A549 (cell line): ENCODE measurements around the gene DCAF8. TPM values are rescaled to one million over a fixed set of nuclear protein-coding genes. Genes with fewer than 3 reads are reported as not detected.

Source experiments
- ATAC-seq, 2 experiments: fragments of 200-7000 bp in 1 of 2; fragments of >200 bp in 1 of 2; cut with Nextera tagmentation in 1 of 2; cut with Tn5 transposase in 1 of 2; 3 replicates each; pipeline versions ENCODE4 v1.8.0 to v1.9.1; 2018 to 2020; ENCODE audit warnings: mild to moderate bottlenecking in 1 of 2, moderate library complexity in 1 of 2
- CTCF ChIA-PET: fragments of 300-600 bp; sonication (Branson Sonifier 250); formaldehyde crosslinking; extraction: SDS; loops from one replicate; lab custom pipeline; 2021; ENCODE audit warnings: antibody characterized with exemption, inconsistent platforms; lab: Yijun Ruan, JAX
- POLR2A ChIA-PET: fragments of 350-600 bp; formaldehyde crosslinking; extraction: SDS; loops from one replicate; lab custom pipeline; 2021; ENCODE audit warnings: antibody characterized with exemption, inconsistent platforms; lab: Yijun Ruan, JAX
- DNase-seq, 2 experiments: peaks; one replicate each; pipeline versions ENCODE4 v3.0.0 to v3.0.0-alpha.2; 2011 to 2016; ENCODE audit warnings: low read depth in 1 of 2, low spot score in 1 of 2
- FAIRE-seq: peaks from 2 replicates; lab custom pipeline; 2011; peaks lifted over from hg19 to GRCh38; lab: Jason Lieb, UNC
- H3K27ac ChIP-seq, 2 experiments: fragments of >200 bp; sonication (Bioruptor Twin); formaldehyde crosslinking; 3 replicates each; pipeline ENCODE4 v1.5.1; 2016 to 2017
- H3K4me1 ChIP-seq: fragments of >200 bp; sonication (Bioruptor Twin); formaldehyde crosslinking; 3 replicates; pipeline ENCODE4 v1.6.1; 2016
- H3K4me2 ChIP-seq: fragments of >200 bp; sonication (Bioruptor Twin); formaldehyde crosslinking; 3 replicates; pipeline ENCODE4 v1.6.1; 2016
- H3K4me3 ChIP-seq: fragments of >200 bp; sonication (Bioruptor Twin); formaldehyde crosslinking; 3 replicates; pipeline ENCODE4 v1.5.1; 2016
- H3K9me3 ChIP-seq: fragments of >200 bp; sonication (Bioruptor Twin); formaldehyde crosslinking; 3 replicates; pipeline ENCODE4 v1.6.1; 2016
- CHD4 ChIP-seq: fragments of 200-600 bp; sonication (generic); IDR thresholded peaks from 2 replicates; pipeline ENCODE4 v1.6.1; 2016; ENCODE audit warnings: antibody characterized with exemption, mild to moderate bottlenecking, borderline replicate concordance
- ESRRA ChIP-seq: fragments of 150-350 bp; IDR thresholded peaks from 2 replicates; pipeline ENCODE4 v1.6.1; 2014; ENCODE audit warnings: mild to moderate bottlenecking, low read length, borderline replicate concordance
- HDAC2 ChIP-seq: fragments of 200-600 bp; sonication (generic); IDR thresholded peaks from 2 replicates; pipeline ENCODE4 v1.6.1; 2016
- HOXA7 ChIP-seq: fragments of 250-450 bp; sonication (Bioruptor Pico); IDR thresholded peaks from 2 replicates; pipeline ENCODE4 v1.5.0; 2020; ENCODE audit warnings: mild to moderate bottlenecking, moderate library complexity
- HOXB13 ChIP-seq: fragments of 250-450 bp; sonication (Bioruptor Pico); IDR thresholded peaks from 2 replicates; pipeline ENCODE4 v1.5.0; 2020; ENCODE audit warnings: low read depth, mild to moderate bottlenecking, moderate library complexity
- KDM5A ChIP-seq: fragments of 200-600 bp; sonication (generic); IDR thresholded peaks from 2 replicates; pipeline ENCODE4 v1.6.1; 2016; ENCODE audit warnings: antibody characterized with exemption, mild to moderate bottlenecking
- MAFK ChIP-seq: fragments of 450-650 bp; IDR thresholded peaks from 2 replicates; pipeline ENCODE4 v1.6.1; 2014; ENCODE audit not compliant: partially characterized antibody
- RFX5 ChIP-seq: fragments of 450-650 bp; IDR thresholded peaks from 2 replicates; pipeline ENCODE4 v1.7.1; 2014; ENCODE audit warnings: antibody characterized with exemption, mild to moderate bottlenecking, moderate library complexity
- SMC3 ChIP-seq: fragments of >200 bp; sonication (Bioruptor Twin); formaldehyde crosslinking; IDR thresholded peaks from 3 replicates; pipeline ENCODE4 v1.6.1; 2018; ENCODE audit warnings: inconsistent platforms
- SREBF2 ChIP-seq: fragments of 450-650 bp; IDR thresholded peaks from 2 replicates; pipeline ENCODE4 v1.6.1; 2014; ENCODE audit warnings: mild to moderate bottlenecking, moderate library complexity
- TFCP2L1 ChIP-seq: fragments of 250-450 bp; sonication (Bioruptor Pico); IDR thresholded peaks from 2 replicates; pipeline ENCODE4 v1.5.0; 2021; ENCODE audit warnings: mild to moderate bottlenecking
- ZC3H11A ChIP-seq: fragments of 450-650 bp; IDR thresholded peaks from 2 replicates; pipeline ENCODE4 v1.6.1; 2014; ENCODE audit warnings: antibody characterized with exemption, mild to moderate bottlenecking
- WGBS: methylation state at CpG from one replicate; pipeline ENCODE4 v1.1.6; 2017; ENCODE audit errors: missing lambda C conversion rate; 5-methylcytosine and 5-hydroxymethylcytosine counted together
- polyA plus RNA-seq, 4 experiments: library from polyadenylated mRNA; depleted of rRNA in 3 of 4; stranded (reverse); fragments of >200 nt; fragmentation: RNase III in 1 of 4; extraction: RNeasy Plus Mini Kit Qiagen cat#74134 plus additional on column Dnase treatment in 1 of 4; gene quantifications; 2 replicates in 3 of 4; 3 replicates in 1 of 4; pipeline ENCODE4 v1.2.3, GENCODE V29; 2011 to 2017
- TF ChIP-seq, protein P1 (sequence below): fragments of 150-350 bp; IDR thresholded peaks from 2 replicates; pipeline ENCODE4 v1.6.1; 2014; ENCODE audit warnings: low read depth, mild to moderate bottlenecking, low read length
- TF ChIP-seq, protein P2 (sequence below): fragments of 250-450 bp; sonication (Bioruptor Pico); IDR thresholded peaks from 2 replicates; pipeline ENCODE4 v1.5.0; 2020; ENCODE audit warnings: low read depth, mild to moderate bottlenecking, moderate library complexity
- TF ChIP-seq, protein P3 (sequence below): fragments of 450-650 bp; IDR thresholded peaks from 2 replicates; pipeline ENCODE4 v1.6.1; 2014; ENCODE audit warnings: antibody characterized with exemption
- TF ChIP-seq, protein P4 (sequence below): fragments of 200-600 bp; sonication (generic); IDR thresholded peaks from 2 replicates; pipeline ENCODE4 v1.6.1; 2016; ENCODE audit warnings: antibody characterized with exemption, mild to moderate bottlenecking, moderate library complexity
- TF ChIP-seq, protein P5 (sequence below): fragments of >200 bp; sonication (Bioruptor Twin); formaldehyde crosslinking; IDR thresholded peaks from 3 replicates; pipeline ENCODE4 v1.5.1; 2016
- TF ChIP-seq, protein P6 (sequence below): fragments of >200 bp; sonication (Bioruptor Twin); formaldehyde crosslinking; IDR thresholded peaks from 2 replicates; pipeline ENCODE4 v1.6.1; 2016
- TF ChIP-seq, protein P7 (sequence below): fragments of 250-450 bp; sonication (Bioruptor Pico); IDR thresholded peaks from 2 replicates; pipeline ENCODE4 v1.5.0; 2021; ENCODE audit warnings: mild to moderate bottlenecking, moderate library complexity, borderline replicate concordance

Gene DCAF8
- polyA plus RNA-seq, 2 of the 4 experiments (the other 2 are of a cell fraction) = 69.8 to 113 TPM

DNA sequence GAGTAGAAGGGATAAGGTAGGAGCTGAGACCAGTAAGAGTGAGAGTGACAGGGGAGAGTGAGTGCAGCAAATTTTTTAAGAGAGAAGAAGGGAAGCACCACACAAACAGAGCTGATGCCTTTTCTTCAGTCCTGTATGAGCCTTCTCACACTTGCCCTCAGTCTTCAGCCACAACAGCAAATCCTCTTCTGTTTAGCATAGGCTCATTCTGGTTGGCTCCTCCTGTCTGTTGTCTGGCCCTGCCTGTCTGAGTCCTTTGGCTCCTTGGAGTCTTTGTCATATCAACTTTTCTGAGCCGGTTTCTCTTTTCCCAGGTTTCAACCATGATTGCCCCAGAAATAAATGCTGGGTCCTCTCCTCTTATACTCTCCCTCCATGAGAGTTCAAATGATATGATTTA is 84.7 kb downstream of the DCAF8 start (continued):
- TF ChIP-seq, protein P1, sequence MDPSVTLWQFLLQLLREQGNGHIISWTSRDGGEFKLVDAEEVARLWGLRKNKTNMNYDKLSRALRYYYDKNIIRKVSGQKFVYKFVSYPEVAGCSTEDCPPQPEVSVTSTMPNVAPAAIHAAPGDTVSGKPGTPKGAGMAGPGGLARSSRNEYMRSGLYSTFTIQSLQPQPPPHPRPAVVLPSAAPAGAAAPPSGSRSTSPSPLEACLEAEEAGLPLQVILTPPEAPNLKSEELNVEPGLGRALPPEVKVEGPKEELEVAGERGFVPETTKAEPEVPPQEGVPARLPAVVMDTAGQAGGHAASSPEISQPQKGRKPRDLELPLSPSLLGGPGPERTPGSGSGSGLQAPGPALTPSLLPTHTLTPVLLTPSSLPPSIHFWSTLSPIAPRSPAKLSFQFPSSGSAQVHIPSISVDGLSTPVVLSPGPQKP = no peak
- TF ChIP-seq RFX5 = no peak

DNA sequence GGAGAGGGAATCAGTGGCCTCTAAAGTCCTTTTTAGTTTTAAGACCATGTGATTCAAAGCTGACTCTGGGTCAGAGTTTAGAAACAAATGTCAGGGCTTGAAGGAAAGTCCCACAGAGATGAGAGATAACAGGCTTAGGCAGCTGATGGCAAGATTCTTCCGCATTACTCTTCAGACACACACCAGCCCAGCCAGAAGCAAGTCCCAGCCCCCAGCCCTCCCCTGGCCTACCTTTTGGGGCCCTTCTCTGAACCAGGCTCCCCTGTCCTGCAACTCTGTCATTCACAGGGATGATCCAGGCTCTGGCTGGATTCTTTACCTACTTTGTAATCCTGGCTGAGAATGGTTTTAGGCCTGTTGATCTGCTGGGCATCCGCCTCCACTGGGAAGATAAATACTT is 85.1 kb downstream of the DCAF8 start:
- Histone ChIP-seq H3K4me3 (no peak overlapping the region), H3K4me2 (no peak overlapping the region), H3K9me3 (no peaks in the 10 kb centered on the region), H3K4me1 (no peaks in the 10 kb centered on the region), H3K27ac (no peak overlapping the region)
- WGBS = 89% methylated on average over 2 of the region's 2 CpGs
- ChIA-PET CTCF (interaction anchor here (0.6 to 2.1 kb wide), 3 partner anchors 16 to 1011 kb away, joined by 3 to 8 read pairs (median 6); no protein-coding TSS in a partner anchor), POLR2A (no interaction called here)
- DNase-seq = no peak
- ATAC-seq = no peak
- no peak for FAIRE-seq
- no peak for TF ChIP-seq HOXA7 (CRISPR knock-in tag)
- TF ChIP-seq, protein P2, sequence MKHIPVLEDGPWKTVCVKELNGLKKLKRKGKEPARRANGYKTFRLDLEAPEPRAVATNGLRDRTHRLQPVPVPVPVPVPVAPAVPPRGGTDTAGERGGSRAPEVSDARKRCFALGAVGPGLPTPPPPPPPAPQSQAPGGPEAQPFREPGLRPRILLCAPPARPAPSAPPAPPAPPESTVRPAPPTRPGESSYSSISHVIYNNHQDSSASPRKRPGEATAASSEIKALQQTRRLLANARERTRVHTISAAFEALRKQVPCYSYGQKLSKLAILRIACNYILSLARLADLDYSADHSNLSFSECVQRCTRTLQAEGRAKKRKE = no peak
- TF ChIP-seq SREBF2 = no peak
- no peak for TF ChIP-seq ESRRA
- TF ChIP-seq HOXB13 (CRISPR knock-in tag) = no peak
- TF ChIP-seq HDAC2 = no peak
- TF ChIP-seq, protein P3, sequence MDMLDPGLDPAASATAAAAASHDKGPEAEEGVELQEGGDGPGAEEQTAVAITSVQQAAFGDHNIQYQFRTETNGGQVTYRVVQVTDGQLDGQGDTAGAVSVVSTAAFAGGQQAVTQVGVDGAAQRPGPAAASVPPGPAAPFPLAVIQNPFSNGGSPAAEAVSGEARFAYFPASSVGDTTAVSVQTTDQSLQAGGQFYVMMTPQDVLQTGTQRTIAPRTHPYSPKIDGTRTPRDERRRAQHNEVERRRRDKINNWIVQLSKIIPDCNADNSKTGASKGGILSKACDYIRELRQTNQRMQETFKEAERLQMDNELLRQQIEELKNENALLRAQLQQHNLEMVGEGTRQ = no peak

DNA sequence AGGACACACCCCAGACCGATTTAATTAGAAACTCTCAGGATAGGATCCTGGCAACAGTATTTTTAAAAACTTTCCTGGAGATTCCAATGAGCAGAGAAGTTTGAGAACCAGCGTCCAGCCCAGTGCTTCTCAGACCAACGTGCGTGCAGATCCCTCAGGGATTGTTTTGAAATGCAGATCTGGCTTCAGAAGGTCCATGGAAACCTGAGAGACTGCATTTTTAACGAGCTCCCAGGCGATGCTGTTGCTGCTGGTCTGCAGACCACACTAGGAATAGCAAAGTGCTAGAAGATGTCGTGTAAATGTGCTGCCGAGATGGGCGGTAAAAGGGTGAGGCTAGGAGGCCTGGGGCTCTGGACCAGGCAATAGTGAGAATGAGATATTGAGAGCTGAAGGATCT is 90.4 kb downstream of the DCAF8 start:
- ChIA-PET POLR2A (no interaction called here), CTCF (interaction anchor here (1.0 to 1.7 kb wide), 7 partner anchors 8 to 120 kb away, joined by 3 to 6 read pairs (median 5); no protein-coding TSS in a partner anchor)
- H3K4me3 ChIP-seq = no peak overlapping the region
- WGBS = 58% methylated on average over 9 of the region's 9 CpGs
- TF ChIP-seq MAFK = no peak
- TF ChIP-seq, protein P4, sequence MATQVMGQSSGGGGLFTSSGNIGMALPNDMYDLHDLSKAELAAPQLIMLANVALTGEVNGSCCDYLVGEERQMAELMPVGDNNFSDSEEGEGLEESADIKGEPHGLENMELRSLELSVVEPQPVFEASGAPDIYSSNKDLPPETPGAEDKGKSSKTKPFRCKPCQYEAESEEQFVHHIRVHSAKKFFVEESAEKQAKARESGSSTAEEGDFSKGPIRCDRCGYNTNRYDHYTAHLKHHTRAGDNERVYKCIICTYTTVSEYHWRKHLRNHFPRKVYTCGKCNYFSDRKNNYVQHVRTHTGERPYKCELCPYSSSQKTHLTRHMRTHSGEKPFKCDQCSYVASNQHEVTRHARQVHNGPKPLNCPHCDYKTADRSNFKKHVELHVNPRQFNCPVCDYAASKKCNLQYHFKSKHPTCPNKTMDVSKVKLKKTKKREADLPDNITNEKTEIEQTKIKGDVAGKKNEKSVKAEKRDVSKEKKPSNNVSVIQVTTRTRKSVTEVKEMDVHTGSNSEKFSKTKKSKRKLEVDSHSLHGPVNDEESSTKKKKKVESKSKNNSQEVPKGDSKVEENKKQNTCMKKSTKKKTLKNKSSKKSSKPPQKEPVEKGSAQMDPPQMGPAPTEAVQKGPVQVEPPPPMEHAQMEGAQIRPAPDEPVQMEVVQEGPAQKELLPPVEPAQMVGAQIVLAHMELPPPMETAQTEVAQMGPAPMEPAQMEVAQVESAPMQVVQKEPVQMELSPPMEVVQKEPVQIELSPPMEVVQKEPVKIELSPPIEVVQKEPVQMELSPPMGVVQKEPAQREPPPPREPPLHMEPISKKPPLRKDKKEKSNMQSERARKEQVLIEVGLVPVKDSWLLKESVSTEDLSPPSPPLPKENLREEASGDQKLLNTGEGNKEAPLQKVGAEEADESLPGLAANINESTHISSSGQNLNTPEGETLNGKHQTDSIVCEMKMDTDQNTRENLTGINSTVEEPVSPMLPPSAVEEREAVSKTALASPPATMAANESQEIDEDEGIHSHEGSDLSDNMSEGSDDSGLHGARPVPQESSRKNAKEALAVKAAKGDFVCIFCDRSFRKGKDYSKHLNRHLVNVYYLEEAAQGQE = no peak
- no peak for TF ChIP-seq KDM5A
- no peaks in the 10 kb centered on the region for H3K9me3 ChIP-seq
- no peak overlapping the region for H3K4me2 ChIP-seq
- ATAC-seq (no peak), FAIRE-seq (no peak), DNase-seq (no peak)
- H3K4me1 ChIP-seq = no peaks in the 10 kb centered on the region
- H3K27ac ChIP-seq = no peak overlapping the region

DNA sequence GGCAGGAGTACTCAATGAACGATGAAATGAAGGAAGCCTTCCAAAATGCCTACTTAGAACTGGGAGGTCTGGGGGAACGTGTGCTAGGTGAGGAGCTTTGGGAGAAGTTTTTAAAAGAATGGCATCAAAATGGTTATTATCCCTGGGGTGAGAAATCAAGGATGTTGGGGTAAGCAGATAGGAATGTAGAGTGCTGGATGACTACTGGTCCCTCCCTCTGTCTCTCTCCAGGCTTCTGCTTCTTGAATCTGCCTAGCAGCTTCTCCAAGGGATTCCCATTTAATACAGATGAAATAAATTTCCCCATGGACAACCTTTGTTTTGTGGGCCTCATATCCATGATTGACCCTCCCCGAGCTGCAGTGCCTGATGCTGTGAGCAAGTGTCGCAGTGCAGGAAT is 91.0 kb downstream of the DCAF8 start:
- FAIRE-seq (no peak), DNase-seq (no peak), ATAC-seq (no peak)
- Histone ChIP-seq H3K27ac (no peak overlapping the region), H3K4me1 (no peaks in the 10 kb centered on the region), H3K4me3 (no peak overlapping the region), H3K9me3 (no peaks in the 10 kb centered on the region), H3K4me2 (no peak overlapping the region)
- ChIA-PET CTCF (interaction anchor here (1.0 to 1.5 kb wide), 6 partner anchors 21 to 120 kb away, joined by 3 to 6 read pairs (median 5); no protein-coding TSS in a partner anchor), POLR2A (no interaction called here)
- 72% methylated on average over 4 of the region's 4 CpGs for WGBS
- TF ChIP-seq, protein P1 = no peak
- TF ChIP-seq, protein P5, sequence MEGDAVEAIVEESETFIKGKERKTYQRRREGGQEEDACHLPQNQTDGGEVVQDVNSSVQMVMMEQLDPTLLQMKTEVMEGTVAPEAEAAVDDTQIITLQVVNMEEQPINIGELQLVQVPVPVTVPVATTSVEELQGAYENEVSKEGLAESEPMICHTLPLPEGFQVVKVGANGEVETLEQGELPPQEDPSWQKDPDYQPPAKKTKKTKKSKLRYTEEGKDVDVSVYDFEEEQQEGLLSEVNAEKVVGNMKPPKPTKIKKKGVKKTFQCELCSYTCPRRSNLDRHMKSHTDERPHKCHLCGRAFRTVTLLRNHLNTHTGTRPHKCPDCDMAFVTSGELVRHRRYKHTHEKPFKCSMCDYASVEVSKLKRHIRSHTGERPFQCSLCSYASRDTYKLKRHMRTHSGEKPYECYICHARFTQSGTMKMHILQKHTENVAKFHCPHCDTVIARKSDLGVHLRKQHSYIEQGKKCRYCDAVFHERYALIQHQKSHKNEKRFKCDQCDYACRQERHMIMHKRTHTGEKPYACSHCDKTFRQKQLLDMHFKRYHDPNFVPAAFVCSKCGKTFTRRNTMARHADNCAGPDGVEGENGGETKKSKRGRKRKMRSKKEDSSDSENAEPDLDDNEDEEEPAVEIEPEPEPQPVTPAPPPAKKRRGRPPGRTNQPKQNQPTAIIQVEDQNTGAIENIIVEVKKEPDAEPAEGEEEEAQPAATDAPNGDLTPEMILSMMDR = no peak
- TF ChIP-seq RFX5 (no peak), TFCP2L1 (CRISPR knock-in tag) (no peak), ZC3H11A (no peak), CHD4 (no peak), HOXA7 (CRISPR knock-in tag) (no peak), SREBF2 (no peak), SMC3 (no peak)
- TF ChIP-seq, protein P6, sequence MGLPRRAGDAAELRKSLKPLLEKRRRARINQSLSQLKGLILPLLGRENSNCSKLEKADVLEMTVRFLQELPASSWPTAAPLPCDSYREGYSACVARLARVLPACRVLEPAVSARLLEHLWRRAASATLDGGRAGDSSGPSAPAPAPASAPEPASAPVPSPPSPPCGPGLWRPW = no peak
- TF ChIP-seq, protein P7, sequence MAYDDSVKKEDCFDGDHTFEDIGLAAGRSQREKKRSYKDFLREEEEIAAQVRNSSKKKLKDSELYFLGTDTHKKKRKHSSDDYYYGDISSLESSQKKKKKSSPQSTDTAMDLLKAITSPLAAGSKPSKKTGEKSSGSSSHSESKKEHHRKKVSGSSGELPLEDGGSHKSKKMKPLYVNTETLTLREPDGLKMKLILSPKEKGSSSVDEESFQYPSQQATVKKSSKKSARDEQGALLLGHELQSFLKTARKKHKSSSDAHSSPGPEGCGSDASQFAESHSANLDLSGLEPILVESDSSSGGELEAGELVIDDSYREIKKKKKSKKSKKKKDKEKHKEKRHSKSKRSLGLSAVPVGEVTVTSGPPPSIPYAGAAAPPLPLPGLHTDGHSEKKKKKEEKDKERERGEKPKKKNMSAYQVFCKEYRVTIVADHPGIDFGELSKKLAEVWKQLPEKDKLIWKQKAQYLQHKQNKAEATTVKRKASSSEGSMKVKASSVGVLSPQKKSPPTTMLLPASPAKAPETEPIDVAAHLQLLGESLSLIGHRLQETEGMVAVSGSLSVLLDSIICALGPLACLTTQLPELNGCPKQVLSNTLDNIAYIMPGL = no peak
